ENCODE results near the gene C1QTNF9.

GRCh38 chr13:24286624-24287023, 22.8 kb upstream of the C1QTNF9 start:
- TF ChIP-seq REST (IDR thresholded peaks at IDR 0.05; ENCODE audit: low read depth): no peak
- TF ChIP-seq EP300 (IDR thresholded peaks at IDR 0.05; ENCODE audit: borderline replicate concordance): no peak
- TF ChIP-seq EGR1 (IDR thresholded peaks at IDR 0.05): no peak
- TF ChIP-seq FOXM1 (IDR thresholded peaks at IDR 0.05; ENCODE audit: borderline replicate concordance, low read depth): no peak
- TF ChIP-seq RAD21 (IDR thresholded peaks at IDR 0.05; ENCODE audit: low read depth): no peak
- no peak for TF ChIP-seq TAF1 (IDR thresholded peaks at IDR 0.05; ENCODE audit: low read depth)
- no peak for TF ChIP-seq MAX (IDR thresholded peaks at IDR 0.05)
- TF ChIP-seq TCF12 (IDR thresholded peaks at IDR 0.05; ENCODE audit: low read depth): no peak
- TF ChIP-seq ZBTB7A (IDR thresholded peaks at IDR 0.05; ENCODE audit: low read depth): no peak
- TF ChIP-seq USF1 (IDR thresholded peaks at IDR 0.05): no peak
- no peak for TF ChIP-seq NFIC (IDR thresholded peaks at IDR 0.05)
- TF ChIP-seq YY1 (IDR thresholded peaks at IDR 0.05; ENCODE audit: low read depth): no peak
- TF ChIP-seq CEBPB (IDR thresholded peaks at IDR 0.05): no peak
